ENCODE measurements around the gene SUN3.

SUN3 gene

DNA sequence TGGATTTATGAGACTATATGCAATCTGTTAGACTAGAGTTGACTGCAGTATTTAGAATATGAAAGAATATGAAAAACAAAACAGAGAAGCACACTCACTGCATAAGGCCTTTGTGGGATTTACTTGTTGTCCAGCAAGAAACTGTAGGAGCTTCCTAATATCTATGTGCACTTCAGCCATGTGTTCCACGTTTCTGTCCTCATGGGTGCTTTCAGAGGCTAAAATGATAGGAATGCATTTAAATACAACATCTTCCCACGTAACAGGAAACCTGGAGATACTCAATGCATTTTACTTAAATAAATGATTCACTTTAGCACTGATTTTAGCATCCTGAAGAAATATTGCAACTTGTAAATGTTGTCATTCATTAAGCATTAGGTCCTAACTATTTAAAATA is 61.2 kb downstream of the SUN3 start:
- no peak overlapping the region for H3K4me3 ChIP-seq (ENCODE audit: low read depth, low read length)
- TF ChIP-seq, protein P1, sequence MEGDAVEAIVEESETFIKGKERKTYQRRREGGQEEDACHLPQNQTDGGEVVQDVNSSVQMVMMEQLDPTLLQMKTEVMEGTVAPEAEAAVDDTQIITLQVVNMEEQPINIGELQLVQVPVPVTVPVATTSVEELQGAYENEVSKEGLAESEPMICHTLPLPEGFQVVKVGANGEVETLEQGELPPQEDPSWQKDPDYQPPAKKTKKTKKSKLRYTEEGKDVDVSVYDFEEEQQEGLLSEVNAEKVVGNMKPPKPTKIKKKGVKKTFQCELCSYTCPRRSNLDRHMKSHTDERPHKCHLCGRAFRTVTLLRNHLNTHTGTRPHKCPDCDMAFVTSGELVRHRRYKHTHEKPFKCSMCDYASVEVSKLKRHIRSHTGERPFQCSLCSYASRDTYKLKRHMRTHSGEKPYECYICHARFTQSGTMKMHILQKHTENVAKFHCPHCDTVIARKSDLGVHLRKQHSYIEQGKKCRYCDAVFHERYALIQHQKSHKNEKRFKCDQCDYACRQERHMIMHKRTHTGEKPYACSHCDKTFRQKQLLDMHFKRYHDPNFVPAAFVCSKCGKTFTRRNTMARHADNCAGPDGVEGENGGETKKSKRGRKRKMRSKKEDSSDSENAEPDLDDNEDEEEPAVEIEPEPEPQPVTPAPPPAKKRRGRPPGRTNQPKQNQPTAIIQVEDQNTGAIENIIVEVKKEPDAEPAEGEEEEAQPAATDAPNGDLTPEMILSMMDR (IDR thresholded peaks at IDR 0.05; ENCODE audit: borderline replicate concordance, insufficient read depth, low read depth, low read length) = no peak

DNA sequence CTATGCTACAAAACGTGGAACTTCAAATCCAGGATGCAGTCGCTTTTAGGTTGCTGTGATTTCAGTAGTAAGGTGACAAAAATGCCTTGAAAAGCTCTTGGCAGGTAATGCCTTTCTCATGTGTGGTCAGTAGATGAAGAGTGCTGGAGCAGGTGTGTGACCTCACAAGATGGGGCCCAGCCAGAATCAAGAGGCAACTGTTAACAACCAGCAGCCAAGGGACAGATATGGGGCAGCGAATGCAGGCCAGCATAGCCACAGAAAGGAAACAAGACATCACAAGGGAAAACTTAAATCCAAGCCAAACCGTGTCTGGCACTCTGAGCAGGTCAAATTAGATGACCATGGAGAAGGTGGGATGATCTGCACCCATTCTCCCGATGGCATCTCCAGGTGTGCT is 61.8 kb downstream of the SUN3 start:
- H3K4me3 ChIP-seq (ENCODE audit: low read depth, low read length) = no peak overlapping the region
- TF ChIP-seq, protein P1 (IDR thresholded peaks at IDR 0.05; ENCODE audit: borderline replicate concordance, insufficient read depth, low read depth, low read length) = no peak

DNA sequence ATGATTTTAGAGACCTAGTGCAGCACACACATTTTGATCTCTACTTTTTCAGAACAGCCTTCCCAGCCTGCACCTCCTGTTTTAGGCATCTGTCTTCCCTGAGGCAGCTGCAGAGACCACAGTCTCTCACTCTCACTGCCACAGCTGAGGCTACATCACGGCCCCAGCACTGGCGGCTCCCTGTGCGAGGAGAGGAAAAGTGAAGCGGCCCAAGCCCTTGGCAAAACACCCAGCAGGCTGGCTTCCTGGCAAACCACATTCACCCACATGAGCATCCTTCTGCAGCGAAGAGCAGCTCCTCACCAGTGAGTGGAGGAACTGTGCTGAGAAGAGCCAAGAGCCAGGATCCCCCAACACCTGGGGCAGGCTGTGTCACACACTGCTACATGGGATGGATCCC is 63.5 kb downstream of the SUN3 start:
- TF ChIP-seq, protein P1 (IDR thresholded peaks at IDR 0.05; ENCODE audit: borderline replicate concordance, insufficient read depth, low read depth, low read length) = no peak
- H3K4me3 ChIP-seq (ENCODE audit: low read depth, low read length) = no peak overlapping the region

DNA sequence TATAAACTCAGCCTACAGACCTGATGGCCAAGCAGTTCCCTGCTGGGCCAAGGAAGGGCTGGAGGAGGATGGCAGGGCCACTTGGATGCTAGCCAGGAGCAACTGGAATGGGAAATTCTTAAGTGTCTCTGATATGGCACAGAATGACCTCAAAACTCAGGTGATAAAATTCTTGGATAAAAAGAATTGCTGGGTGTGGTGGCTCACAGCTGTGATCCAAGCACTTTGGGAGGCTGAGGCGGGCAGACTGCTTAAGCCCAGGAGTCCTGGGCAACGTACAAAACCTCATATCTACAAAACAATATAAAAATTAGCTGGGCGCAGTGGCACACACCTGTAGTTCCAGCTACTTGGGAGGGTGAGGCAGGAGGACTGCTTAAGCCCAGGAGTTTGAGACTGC is 66.6 kb downstream of the SUN3 start:
- H3K4me3 ChIP-seq (ENCODE audit: low read depth, low read length) = no peak overlapping the region
- TF ChIP-seq, protein P1 (IDR thresholded peaks at IDR 0.05; ENCODE audit: borderline replicate concordance, insufficient read depth, low read depth, low read length) = no peak

DNA sequence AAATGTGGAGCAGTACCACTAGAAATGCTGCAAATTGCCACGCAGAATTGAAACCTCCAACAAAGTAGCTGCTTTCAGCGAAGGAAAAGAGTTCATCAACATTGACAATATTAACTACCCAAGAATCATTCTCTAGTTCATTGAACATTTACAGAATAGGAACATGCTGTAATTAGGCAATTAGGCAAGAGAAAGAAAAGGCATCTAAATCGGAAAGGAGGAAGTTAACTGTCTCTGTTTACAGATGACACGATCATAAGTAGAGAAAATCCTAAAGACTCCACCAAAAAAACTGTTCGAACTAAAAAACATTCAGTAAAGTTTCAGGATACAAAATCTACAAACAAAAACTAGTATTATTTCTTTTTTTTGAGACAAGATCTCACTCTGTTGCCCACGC is 71.8 kb downstream of the SUN3 start:
- no peak overlapping the region for H3K4me3 ChIP-seq (ENCODE audit: low read depth, low read length)
- TF ChIP-seq, protein P1 (IDR thresholded peaks at IDR 0.05; ENCODE audit: borderline replicate concordance, insufficient read depth, low read depth, low read length) = no peak

DNA sequence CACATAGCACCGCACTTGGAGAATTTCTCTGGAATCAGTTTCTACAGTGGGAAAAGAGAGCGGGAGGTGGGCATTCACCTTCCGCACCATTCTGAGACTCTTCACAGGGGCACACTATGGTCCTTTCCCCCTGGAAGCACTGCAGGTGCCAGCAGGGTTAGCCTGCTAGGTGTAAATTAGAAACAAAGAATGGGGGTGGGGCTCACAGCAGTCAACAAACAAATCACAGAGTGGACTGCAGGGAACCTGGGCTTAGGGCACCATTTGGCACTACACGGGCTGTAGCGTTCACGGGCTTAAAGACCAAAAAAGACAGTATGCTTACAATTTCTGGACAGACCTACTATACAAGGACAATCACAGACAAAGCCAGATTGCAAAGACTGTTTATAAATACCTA is 72.7 kb downstream of the SUN3 start:
- H3K4me3 ChIP-seq (ENCODE audit: low read depth, low read length) = no peak overlapping the region

GRCh38 chr7:47954231-47954911 is 74.5 kb downstream of the SUN3 start:
- TF ChIP-seq, protein P1 (IDR thresholded peaks at IDR 0.05; ENCODE audit: borderline replicate concordance, insufficient read depth, low read depth, low read length) = no peak
- H3K4me3 ChIP-seq (ENCODE audit: low read depth, low read length) = no peak overlapping the region

More for the DNA sequence above, 72.7 kb downstream of the SUN3 start:
- TF ChIP-seq, protein P1 (IDR thresholded peaks at IDR 0.05; ENCODE audit: borderline replicate concordance, insufficient read depth, low read depth, low read length) = no peak

Data from GM12875 (cell line).